Measurements from ENCODE around the gene CHCHD6.

CHCHD6 gene

GRCh38 chr3:126937533-126937932 is 233.5 kb downstream of the CHCHD6 start:
- no peak for TF ChIP-seq ZNF274 (IDR thresholded peaks at IDR 0.05; ENCODE audit: low read depth, low read length)
- no peak overlapping the region for H3K4me3 ChIP-seq (ENCODE audit: low read length)

GRCh38 chr3:126937973-126938372 is 233.9 kb downstream of the CHCHD6 start:
- no peak for TF ChIP-seq ZNF274 (IDR thresholded peaks at IDR 0.05; ENCODE audit: low read depth, low read length)
- H3K4me3 ChIP-seq (ENCODE audit: low read length): no peak overlapping the region

GRCh38 chr3:126938520-126939337 is 234.7 kb downstream of the CHCHD6 start:
- no peak overlapping the region for H3K4me3 ChIP-seq (ENCODE audit: low read length)
- no peak for TF ChIP-seq ZNF274 (IDR thresholded peaks at IDR 0.05; ENCODE audit: low read depth, low read length)

GRCh38 chr3:126939338-126939718 is 235.3 kb downstream of the CHCHD6 start:
- TF ChIP-seq ZNF274 (IDR thresholded peaks at IDR 0.05; ENCODE audit: low read depth, low read length): no peak
- no peak overlapping the region for H3K4me3 ChIP-seq (ENCODE audit: low read length)

- TF ChIP-seq ZNF274 (IDR thresholded peaks at IDR 0.05; ENCODE audit: low read depth, low read length): no peak
- no peak overlapping the region for H3K4me3 ChIP-seq (ENCODE audit: low read length)
These were observed 235.7 kb downstream of the CHCHD6 start for GRCh38 chr3:126939733-126940132.

- TF ChIP-seq ZNF274 (IDR thresholded peaks at IDR 0.05; ENCODE audit: low read depth, low read length): no peak
- no peak overlapping the region for H3K4me3 ChIP-seq (ENCODE audit: low read length)
These were observed 237.8 kb downstream of the CHCHD6 start for GRCh38 chr3:126941721-126942270.

GRCh38 chr3:126944089-126944965 is 240.3 kb downstream of the CHCHD6 start:
- no peak for TF ChIP-seq ZNF274 (IDR thresholded peaks at IDR 0.05; ENCODE audit: low read depth, low read length)
- no peak overlapping the region for H3K4me3 ChIP-seq (ENCODE audit: low read length)

GRCh38 chr3:126945171-126945721 is 241.2 kb downstream of the CHCHD6 start:
- H3K4me3 ChIP-seq (ENCODE audit: low read length): no peak overlapping the region
- TF ChIP-seq ZNF274 (IDR thresholded peaks at IDR 0.05; ENCODE audit: low read depth, low read length): no peak

- no peak for TF ChIP-seq ZNF274 (IDR thresholded peaks at IDR 0.05; ENCODE audit: low read depth, low read length)
These were observed 241.9 kb downstream of the CHCHD6 start for GRCh38 chr3:126945891-126946290.

GRCh38 chr3:126946405-126946804 is 242.4 kb downstream of the CHCHD6 start:
- H3K4me3 ChIP-seq (ENCODE audit: low read length): no peak overlapping the region
- no peak for TF ChIP-seq ZNF274 (IDR thresholded peaks at IDR 0.05; ENCODE audit: low read depth, low read length)

More at GRCh38 chr3:126945891-126946290, 241.9 kb downstream of the CHCHD6 start:
- H3K4me3 ChIP-seq (ENCODE audit: low read length): no peak overlapping the region

GRCh38 chr3:126947429-126947828 is 243.4 kb downstream of the CHCHD6 start:
- no peak for TF ChIP-seq ZNF274 (IDR thresholded peaks at IDR 0.05; ENCODE audit: low read depth, low read length)
- H3K4me3 ChIP-seq (ENCODE audit: low read length): no peak overlapping the region

GRCh38 chr3:126948980-126949535 is 245.0 kb downstream of the CHCHD6 start:
- TF ChIP-seq ZNF274 (IDR thresholded peaks at IDR 0.05; ENCODE audit: low read depth, low read length): no peak

GRCh38 chr3:126951561-126951960 is 247.5 kb downstream of the CHCHD6 start:
- TF ChIP-seq ZNF274 (IDR thresholded peaks at IDR 0.05; ENCODE audit: low read depth, low read length): no peak
- no peak overlapping the region for H3K4me3 ChIP-seq (ENCODE audit: low read length)

More at GRCh38 chr3:126948980-126949535, 245.0 kb downstream of the CHCHD6 start:
- H3K4me3 ChIP-seq (ENCODE audit: low read length): no peak overlapping the region

All from GM08714 (cell line).